ENCODE results near the gene CNOT11.

Gene CNOT11

DNA sequence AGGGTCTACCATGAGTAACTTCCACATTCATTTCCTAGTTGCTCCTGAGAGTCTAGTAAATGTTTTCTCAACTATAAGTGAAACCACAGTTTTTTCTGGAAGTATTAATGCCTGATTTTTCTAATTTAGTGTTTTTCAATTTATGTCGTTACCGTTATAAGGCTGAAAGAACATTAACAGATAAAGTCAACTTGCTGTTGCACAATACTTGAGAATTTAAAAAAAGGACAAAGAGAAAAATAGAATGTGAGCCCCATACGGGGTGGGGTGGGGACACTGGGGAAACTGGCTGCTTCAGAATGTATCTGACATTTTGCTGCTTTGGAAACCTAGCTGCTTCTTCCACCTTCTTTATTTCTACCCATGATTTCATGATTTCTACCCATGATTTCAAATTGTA is 26.2 kb downstream of the CNOT11 start:
- DNase-seq (ENCODE audit: low read depth in 2 of 2): no peak

- no peak for DNase-seq (ENCODE audit: low read depth in 2 of 2)
Observed at GRCh38 chr2:101281482-101281881, 28.8 kb downstream of the CNOT11 start.

DNA sequence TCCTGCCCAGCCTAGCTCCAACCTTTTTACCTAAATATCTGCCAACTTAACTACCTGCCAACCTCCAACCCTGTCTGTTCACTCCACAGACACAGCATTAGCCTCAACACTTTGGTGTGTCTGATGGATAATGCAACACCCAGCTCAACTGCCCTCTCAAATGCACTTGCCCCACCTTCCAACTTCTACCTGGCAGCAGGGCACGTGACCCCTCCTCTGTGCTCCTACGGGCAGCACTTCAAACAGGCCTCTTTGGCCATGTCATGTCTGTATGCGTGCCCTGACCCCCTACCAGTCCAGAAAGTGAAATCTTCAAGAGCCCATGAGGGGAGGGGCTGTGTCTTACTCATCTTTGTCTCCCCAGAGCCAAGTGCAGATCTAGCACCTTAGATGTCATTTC is 30.3 kb downstream of the CNOT11 start:
- DNase-seq (ENCODE audit: low read depth in 2 of 2): no peak

- DNase-seq (ENCODE audit: low read depth in 2 of 2): no peak
Observed at GRCh38 chr2:101286684-101287083, 34.0 kb downstream of the CNOT11 start.

GRCh38 chr2:101287303-101287702 is 34.6 kb downstream of the CNOT11 start:
- no peak for DNase-seq (ENCODE audit: low read depth in 2 of 2)

GRCh38 chr2:101290711-101291110 is 38.0 kb downstream of the CNOT11 start:
- DNase-seq (ENCODE audit: low read depth in 2 of 2): no peak

- DNase-seq (ENCODE audit: low read depth in 2 of 2): no peak
Observed at GRCh38 chr2:101291973-101292372, 39.3 kb downstream of the CNOT11 start.

- DNase-seq (ENCODE audit: low read depth in 2 of 2): no peak
Observed at GRCh38 chr2:101293544-101293943, 40.9 kb downstream of the CNOT11 start.

DNA sequence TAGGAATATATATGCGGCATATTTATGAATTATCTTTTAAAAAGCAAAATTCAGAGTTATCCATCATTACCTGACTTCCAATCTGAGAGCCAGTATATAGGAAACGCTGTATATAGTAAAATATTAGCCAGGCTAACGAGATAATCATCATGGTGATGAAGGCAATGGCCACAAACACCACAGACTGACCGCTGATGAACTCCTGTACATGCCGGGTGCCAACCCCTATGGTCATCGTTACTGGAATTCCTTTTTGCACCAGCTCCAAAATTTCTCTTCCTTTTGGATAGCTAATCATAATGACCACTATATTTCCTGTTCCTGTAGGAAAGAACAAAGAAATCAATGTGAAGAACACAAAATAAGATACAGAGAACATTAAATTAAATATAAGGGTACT is 42.2 kb downstream of the CNOT11 start:
- DNase-seq (ENCODE audit: low read depth in 2 of 2): no peak

- DNase-seq (ENCODE audit: low read depth in 2 of 2): no peak
Observed at GRCh38 chr2:101295895-101296294, 43.2 kb downstream of the CNOT11 start.

DNA sequence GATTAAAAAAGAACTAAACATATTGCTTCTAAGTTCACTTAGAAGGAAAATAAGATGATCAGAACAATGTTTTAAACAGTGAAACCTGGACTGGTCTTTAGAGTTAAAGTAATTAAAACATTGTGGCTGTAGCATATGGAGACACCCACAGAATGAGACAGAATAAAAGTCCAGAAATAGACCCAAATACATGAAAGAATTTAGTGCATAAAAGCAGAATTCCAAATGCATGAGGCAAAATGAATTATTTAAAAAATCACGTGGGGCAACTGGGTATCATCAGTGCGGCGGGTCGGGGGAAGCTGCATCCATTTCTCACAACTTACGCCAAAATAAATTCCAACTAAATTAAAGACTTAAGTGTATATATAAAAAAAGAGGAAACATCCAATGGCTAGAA is 43.7 kb downstream of the CNOT11 start:
- DNase-seq (ENCODE audit: low read depth in 2 of 2): no peak

DNA sequence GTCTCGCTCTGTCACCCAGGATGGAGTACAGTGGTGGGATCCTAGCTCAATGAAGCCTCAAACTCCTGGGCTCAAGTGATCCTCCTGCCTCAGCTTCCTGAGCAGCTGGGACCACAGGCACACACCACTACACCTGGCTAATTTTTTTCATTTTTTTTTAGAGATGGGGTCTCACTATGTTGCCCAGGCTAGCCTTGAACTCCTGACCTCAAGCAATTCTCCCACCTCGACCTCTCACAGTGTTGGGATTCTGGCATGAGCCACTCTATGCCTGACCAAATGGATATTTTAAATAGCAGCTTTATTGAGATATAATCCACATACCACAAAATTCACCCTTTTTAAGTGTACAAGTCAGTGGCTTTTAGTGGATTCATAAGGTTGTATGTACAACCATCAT is 44.7 kb downstream of the CNOT11 start:
- DNase-seq (ENCODE audit: low read depth in 2 of 2): no peak

GRCh38 chr2:101299604-101300003 is 46.9 kb downstream of the CNOT11 start:
- no peak for DNase-seq (ENCODE audit: low read depth in 2 of 2)

GRCh38 chr2:101300164-101300563 is 47.5 kb downstream of the CNOT11 start:
- no peak for DNase-seq (ENCODE audit: low read depth in 2 of 2)

GRCh38 chr2:101300836-101301235 is 48.1 kb downstream of the CNOT11 start:
- no peak for DNase-seq (ENCODE audit: low read depth in 2 of 2)

GRCh38 chr2:101302016-101302415 is 49.3 kb downstream of the CNOT11 start:
- DNase-seq (ENCODE audit: low read depth in 2 of 2): no peak

- no peak for DNase-seq (ENCODE audit: low read depth in 2 of 2)
Observed at GRCh38 chr2:101303688-101304087, 51.0 kb downstream of the CNOT11 start.

GRCh38 chr2:101305035-101305434 is 52.3 kb downstream of the CNOT11 start:
- DNase-seq (ENCODE audit: low read depth in 2 of 2): no peak

GRCh38 chr2:101305492-101306078 is 52.9 kb downstream of the CNOT11 start:
- no peak for DNase-seq (ENCODE audit: low read depth in 2 of 2)

GRCh38 chr2:101306410-101306809 is 53.7 kb downstream of the CNOT11 start:
- DNase-seq (ENCODE audit: low read depth in 2 of 2): no peak

GRCh38 chr2:101307503-101307902 is 54.8 kb downstream of the CNOT11 start:
- DNase-seq (ENCODE audit: low read depth in 2 of 2): no peak

- DNase-seq (ENCODE audit: low read depth in 2 of 2): no peak
Observed at GRCh38 chr2:101307950-101308431, 55.3 kb downstream of the CNOT11 start.

GRCh38 chr2:101308432-101309210 is 55.9 kb downstream of the CNOT11 start, which contains the start of gene RNF149:
Gene RNF149 (minus strand): TSS chr2:101308701. CDS start chr2:101308588, 113 bp downstream.
- DNase-seq (ENCODE audit: low read depth in 2 of 2): peak; percentile 81 to 88

All from stimulated activated CD4-positive, alpha-beta T cell treated with anti-CD3 and anti-CD28 coated beads, Interleukin-15, amount 100 ng/mL, for 48 hours (primary cell).